Measurements from ENCODE around the gene AQP3.

GRCh38 chr9:33473643-33474352 is 26.4 kb upstream of the AQP3 start, which contains the start of gene NOL6:
- no peak for TF ChIP-seq CTCF (IDR thresholded peaks at IDR 0.05)
- TF ChIP-seq EP300 (IDR thresholded peaks at IDR 0.05; ENCODE audit: low read depth) = no peak
- peak; percentile 76 for TF ChIP-seq POLR2A (IDR thresholded peaks at IDR 0.05)
- peak; percentile 85 to 94 (median 92) for TF ChIP-seq POLR2AphosphoS5 (IDR thresholded peaks at IDR 0.05)
